Upper lobe of left lung (tissue), 4 donors: Measurements from ENCODE around the gene ZNF326.

ENCODE experiments used
- EP300 ChIP-seq, 4 donors: sonication (generic); formaldehyde crosslinking; IDR thresholded peaks; one replicate each; pipeline ENCODE4 v1.5.1; 2017; ENCODE audit warnings: antibody characterized with exemption in 4 of 4, control low read depth in 2 of 4
- POLR2A ChIP-seq, 4 donors: fragments of 450-650 bp; IDR thresholded peaks; one replicate each; pipeline ENCODE4 v1.5.1; 2016 to 2017; ENCODE audit warnings: antibody characterized with exemption in 4 of 4, mild to moderate bottlenecking in 2 of 4
- TF ChIP-seq, protein P1 (sequence below), 6 experiments: fragments of 450-650 bp in 4 of 6; fragments of 200-600 bp in 2 of 6; sonication (generic) in 2 of 6; IDR thresholded peaks; one replicate each; pipeline ENCODE4 v1.5.1; 2016 to 2019; ENCODE audit warnings: antibody characterized with exemption in 6 of 6

- TF ChIP-seq POLR2A (IDR thresholded peaks at IDR 0.05) = no peak
- no peak for TF ChIP-seq EP300 (IDR thresholded peaks at IDR 0.05)
- TF ChIP-seq, protein P1, sequence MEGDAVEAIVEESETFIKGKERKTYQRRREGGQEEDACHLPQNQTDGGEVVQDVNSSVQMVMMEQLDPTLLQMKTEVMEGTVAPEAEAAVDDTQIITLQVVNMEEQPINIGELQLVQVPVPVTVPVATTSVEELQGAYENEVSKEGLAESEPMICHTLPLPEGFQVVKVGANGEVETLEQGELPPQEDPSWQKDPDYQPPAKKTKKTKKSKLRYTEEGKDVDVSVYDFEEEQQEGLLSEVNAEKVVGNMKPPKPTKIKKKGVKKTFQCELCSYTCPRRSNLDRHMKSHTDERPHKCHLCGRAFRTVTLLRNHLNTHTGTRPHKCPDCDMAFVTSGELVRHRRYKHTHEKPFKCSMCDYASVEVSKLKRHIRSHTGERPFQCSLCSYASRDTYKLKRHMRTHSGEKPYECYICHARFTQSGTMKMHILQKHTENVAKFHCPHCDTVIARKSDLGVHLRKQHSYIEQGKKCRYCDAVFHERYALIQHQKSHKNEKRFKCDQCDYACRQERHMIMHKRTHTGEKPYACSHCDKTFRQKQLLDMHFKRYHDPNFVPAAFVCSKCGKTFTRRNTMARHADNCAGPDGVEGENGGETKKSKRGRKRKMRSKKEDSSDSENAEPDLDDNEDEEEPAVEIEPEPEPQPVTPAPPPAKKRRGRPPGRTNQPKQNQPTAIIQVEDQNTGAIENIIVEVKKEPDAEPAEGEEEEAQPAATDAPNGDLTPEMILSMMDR (IDR thresholded peaks at IDR 0.05) = no peak
Measured at GRCh38 chr1:89989099-89989498, 5.8 kb upstream of the ZNF326 start.
